HG03045 (cell line): ENCODE measurements around the gene OSBP2.

Experiments used
- ATAC-seq: cut with Tn5 transposase; IDR thresholded peaks from one replicate; pipeline ENCODE4 v1.9.1; 2021; ENCODE audit warnings: mild to moderate bottlenecking, moderate library complexity; ENCODE audit not compliant: unreplicated experiment

The OSBP2 gene

DNA sequence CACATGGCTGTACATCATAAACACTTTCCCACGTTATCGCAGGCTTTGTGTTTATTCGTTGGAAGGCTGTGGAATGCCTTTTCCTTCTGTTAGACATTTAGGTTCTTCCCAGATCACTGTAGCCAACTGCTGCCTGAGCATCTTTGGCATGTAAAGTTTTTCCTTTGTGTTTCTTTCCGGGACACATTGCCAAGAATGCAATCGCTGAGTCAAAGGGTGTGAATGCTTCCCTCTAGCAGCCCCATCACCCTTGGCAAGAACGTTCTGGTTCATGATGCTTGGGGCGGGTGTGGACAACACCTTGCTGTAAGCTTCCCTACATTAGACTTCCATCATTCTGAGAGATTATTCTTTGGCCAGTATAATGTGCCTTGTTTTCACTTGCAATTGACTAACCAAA lies 136.2 kb downstream of the OSBP2 start:
- no peak for ATAC-seq

DNA sequence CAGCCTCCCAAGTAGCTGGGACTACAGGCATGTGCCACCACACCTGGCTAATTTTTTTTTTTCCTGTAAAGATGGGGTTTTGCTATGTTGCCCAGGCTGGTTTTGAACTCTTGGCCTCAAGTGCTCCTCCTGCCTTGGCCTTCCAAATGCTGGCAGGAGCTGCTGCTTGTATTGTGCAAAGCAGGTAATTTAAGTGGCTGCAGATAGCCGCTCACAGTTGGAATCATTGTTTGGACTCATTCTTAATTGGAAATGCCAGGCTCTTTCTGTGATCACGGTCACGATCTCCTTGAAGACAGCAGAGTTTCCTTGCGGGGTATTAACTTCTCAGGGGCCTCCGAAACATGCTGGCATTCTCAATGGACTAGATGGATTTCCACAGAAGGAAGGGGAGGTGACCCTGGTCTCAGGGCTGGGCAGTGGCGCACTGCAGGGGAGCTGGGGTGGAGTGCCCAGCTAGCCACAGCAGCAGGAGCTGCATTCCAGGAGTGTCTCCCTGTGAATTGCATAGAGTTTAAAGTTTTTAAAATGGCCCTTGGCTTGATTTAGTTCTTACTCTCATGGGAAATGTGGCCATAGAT lies 137.8 kb downstream of the OSBP2 start:
- no peak for ATAC-seq

DNA sequence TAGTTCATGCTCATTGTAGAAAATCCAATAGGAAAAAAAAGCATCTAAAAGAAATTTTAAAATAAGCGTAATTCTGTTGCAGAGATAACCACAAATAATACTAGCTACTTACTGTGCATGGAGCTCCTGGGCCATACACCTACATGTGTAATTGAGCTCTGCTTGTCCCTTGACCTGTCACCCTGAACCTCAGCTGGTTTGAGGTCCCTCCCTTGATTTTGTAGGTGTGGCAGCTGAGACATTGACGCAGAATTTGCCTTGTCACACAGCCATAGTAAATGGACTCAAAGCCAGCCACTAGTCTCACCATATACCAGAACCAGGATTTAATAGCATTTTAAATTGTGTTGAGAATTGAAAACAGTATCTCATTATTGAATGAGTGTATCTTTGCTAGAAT lies 138.6 kb downstream of the OSBP2 start:
- ATAC-seq, result no peak

DNA sequence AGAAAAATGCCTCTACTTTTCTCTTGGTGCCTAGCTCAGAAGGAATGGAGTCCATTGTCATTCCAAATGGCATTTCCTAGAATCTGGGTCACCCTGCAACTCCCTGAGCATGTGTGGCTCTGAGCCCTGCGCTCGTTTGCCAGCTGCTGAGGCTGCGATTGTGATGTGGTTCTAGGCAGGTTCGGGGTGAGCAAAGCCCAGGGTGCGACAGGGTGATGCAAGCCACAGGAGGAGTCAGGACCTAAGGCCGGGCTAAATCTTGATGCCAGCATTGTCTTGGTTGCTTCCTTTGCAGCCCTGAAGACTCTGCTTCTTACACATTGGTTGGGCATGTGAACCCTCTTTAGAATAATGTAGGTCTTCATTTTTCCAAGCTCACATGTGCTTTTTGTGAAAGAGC lies 142.9 kb downstream of the OSBP2 start:
- ATAC-seq, result no peak

DNA sequence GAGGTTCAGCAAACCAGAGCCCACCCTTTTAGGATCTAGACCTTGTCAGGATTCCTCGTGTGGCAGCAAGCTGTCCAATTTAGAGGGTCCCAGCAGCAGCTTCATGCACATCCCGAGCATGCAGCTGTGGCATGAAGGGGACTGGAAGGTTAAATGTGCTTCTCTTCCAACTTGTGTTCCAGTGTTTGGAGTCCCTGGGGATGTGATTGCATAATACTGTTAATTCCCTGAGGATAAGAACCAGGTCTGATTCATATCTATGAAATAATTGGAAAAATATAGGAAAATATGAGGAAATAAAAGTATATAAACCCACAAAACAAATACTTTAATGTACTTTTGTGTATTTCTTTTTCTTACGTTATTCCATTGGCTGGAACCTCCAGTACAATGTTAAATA lies 143.4 kb downstream of the OSBP2 start:
- no peak for ATAC-seq

DNA sequence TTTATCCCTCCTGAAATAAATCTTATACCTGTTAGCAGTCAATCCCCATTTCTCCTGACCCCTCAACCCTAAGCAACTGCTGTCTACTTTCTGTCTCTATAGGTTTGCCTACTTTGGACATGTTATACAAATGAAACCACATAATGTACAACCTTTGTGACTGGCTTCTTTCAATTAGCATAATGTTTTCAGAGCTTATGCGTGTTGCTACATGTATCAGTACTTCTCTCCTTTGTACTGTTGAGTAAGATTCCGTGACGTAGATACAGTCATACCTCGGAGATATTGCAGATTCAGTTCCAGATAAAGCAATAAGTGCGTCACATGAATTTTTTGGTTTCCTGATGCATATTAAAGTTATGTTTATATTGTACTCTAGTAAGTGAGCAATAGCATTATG lies 146.6 kb downstream of the OSBP2 start:
- no peak for ATAC-seq

DNA sequence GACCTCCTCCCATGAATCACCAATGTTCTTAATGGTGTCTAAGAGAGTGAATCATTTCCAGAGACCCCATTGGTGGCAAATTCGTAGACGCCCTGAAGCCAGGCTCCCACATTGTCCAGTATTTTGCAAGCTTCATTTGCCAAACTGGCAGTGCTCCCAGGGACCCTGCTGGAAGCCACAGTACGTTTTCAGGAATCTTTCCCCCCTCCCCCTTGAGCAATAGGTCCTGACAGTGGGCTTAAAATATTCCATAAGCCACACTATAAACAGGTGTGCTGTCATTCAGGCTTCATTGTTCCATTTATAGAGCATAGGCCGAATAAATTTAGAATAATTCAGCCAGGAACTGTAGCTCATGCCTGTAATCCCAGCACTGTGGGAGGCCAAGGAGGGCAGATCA lies 148.6 kb downstream of the OSBP2 start:
- ATAC-seq, result no peak

DNA sequence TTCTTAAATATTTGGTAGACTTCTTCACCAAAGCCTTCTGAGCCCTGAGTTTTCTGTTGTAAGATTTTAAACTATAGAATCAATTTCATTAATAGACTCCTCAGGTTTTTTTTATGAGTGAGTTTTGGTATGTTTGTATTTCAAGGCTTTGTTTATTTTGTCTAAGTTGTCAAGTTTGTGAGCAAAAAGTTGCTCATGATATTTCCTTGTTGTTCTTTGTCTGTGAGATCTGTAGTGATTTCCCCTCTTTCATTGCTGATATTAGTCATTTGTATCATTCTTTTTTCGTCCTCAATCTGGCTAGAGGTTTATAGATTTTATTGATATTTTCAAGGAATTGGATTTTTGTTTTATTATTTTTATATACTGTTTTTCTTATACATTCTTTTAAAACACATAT lies 152.9 kb downstream of the OSBP2 start:
- ATAC-seq, result no peak

DNA sequence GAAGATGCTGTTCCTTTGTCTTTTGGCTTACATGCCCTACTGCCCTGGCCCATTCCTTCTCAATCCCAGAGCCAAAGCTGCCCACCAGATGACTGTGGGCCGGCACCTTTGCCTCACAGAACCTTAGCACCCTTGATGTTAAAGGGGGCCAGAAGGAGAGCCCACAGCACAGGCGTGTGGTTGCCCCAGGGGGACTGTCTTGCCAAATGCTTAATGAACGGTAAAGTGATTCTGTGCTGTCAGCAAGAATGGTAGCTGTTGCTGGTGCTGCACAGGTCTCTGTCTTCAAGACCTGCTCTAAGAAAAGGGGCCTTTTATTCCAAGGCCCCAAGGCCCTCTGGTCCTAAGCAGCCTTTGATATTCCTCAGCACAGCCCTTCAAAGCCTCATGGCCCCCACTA lies 160.6 kb downstream of the OSBP2 start:
- ATAC-seq, result no peak

DNA sequence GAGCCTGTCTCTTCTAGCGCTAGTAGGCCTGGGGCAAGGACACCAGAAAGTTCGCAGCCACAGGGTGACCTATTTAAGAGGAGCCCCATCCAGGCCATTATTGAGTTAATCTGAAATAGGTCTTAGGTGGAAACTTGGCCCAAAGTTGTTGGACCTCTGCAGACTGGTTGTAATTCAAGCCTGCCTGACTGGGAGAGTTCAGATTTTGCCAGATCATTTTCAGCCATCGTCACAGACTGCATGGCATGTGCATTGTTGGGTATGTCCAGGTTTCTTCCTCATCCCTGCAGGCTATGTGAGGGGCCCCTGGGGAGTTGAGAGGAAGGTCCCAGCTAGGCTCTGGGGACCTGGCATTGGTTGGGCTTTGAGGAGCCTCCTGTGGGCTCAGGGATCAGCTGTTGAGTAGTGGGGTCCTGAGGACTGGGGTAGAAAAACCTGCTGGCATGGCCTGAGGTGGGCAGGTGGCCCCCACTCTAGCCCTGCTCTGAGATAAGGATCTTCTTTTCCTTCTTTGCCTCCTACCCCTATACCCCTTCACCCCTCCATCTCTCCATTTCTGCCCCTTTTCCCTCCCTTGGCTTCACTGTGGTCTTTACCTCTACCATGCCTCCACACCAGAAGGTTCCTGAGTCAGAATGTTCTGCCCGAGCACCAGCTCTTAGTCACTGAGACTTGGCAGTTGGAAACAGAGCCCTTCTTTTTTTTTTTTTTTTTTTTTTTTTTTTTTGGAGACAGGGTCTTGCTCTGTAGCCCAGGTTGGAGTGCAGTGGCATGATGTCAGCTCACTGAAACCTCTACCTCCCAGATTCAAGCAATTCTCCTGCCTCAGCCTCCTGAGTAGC lies 161.2 kb downstream of the OSBP2 start:
- no peak for ATAC-seq

DNA sequence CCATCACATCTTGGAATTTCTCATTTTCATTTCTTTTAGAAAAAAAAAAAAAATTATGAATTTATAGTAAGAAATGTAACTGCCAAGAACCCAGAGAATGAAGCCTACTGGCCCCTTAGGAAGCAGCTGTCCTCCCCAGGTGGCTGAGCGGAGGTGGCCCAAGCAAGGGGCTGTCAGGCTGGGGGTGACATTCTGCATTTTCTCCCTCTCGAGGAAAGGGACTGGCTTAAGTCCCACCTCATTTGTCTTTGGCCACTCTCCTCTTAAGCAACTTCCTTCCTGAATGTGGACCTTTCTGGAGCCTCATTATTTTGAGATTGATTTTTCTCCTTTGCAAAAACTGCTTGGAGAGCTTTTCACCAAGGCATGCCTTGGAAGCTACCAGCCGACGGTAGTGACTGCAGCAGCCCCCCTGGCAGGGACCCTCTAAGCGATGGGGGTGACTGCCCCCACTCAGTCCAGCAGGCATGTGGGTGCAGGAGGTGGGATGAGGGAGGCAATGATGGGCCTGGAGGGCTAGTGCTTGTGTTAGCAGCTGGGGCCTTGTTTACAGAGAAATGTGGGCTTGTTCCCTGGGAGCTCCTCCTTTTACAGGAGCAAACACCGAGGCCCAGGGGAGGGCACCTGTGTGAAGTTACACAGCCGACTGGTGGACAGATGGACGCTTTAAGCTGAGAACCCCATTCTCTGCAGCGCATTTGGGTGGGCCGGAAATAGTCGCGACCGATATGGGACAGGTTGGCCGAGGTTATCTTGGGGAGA lies 162.2 kb downstream of the OSBP2 start:
- ATAC-seq, result no peak

DNA sequence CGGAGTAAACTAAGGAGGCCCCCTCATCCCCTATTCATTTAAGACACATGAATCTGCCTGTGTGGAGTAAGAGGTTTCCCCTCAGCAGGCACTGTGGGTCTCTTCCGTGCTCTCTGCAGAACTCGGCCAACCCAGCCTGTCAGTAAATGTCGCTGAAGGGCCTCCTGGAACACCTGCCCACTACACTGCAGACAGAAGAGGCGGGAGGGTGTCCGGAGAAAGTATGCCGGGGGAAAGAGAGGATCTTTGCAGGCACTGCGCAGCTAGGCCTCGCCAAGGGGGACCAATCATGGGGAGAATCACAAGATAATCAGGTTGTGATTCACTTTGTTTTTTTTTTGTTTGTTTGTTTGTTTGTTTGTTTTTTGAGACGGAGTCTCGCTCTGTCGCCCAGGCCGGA lies 163.1 kb downstream of the OSBP2 start:
- ATAC-seq, result no peak

DNA sequence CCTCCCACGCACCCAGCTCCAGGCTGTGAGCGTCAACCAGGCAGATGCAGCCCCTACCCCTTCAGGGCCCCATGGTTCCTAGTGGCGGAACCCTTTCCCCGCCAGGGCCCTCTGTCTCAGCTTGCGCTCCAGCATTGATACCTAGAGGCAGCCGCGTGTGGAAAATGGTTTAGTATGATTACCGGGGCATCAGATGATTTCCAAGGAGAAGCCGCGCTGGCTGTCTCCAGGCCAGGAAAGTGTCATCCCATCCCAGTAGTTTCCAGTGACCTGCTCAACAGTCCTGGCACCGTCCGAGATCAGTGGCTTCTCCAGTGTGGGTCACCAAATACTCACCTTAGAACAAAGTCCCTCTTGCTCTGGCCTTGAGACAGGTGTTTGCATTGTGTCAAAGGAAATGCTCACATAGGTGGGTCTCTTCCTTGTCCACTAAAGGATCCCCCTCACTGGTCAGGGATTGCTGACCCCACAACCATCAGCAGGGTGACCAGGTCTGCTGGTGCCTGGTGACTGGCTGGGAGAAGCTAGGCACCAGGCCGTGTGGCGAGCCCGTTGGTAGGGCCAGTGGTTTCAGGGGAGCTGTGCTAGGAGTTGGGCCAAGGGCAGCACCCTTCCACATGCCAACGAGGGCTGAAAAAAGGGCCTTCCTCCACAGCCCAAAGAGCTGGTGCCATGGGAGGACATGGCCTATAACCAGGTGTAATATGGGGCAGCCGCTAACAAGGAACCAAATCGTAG lies 164.5 kb downstream of the OSBP2 start:
- ATAC-seq, result no peak

DNA sequence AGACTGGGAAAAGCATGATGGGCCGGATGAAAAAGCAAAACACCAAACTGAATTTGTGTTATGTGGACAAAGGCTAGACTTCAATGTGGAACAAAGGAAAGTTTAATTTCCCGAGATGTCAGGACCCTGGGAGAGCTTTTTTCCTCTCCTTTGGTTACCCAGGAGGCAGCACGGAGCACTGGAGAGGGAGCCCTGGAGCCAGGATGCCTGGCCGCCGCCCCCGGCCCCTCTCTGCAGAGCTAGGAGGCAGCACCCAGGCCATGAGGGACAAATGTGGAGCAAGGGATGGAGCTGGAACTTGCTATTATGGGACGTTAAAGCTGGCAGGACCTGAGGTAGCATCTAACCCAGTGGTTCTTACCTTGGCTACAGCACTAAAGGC lies 165.0 kb downstream of the OSBP2 start:
- no peak for ATAC-seq

DNA sequence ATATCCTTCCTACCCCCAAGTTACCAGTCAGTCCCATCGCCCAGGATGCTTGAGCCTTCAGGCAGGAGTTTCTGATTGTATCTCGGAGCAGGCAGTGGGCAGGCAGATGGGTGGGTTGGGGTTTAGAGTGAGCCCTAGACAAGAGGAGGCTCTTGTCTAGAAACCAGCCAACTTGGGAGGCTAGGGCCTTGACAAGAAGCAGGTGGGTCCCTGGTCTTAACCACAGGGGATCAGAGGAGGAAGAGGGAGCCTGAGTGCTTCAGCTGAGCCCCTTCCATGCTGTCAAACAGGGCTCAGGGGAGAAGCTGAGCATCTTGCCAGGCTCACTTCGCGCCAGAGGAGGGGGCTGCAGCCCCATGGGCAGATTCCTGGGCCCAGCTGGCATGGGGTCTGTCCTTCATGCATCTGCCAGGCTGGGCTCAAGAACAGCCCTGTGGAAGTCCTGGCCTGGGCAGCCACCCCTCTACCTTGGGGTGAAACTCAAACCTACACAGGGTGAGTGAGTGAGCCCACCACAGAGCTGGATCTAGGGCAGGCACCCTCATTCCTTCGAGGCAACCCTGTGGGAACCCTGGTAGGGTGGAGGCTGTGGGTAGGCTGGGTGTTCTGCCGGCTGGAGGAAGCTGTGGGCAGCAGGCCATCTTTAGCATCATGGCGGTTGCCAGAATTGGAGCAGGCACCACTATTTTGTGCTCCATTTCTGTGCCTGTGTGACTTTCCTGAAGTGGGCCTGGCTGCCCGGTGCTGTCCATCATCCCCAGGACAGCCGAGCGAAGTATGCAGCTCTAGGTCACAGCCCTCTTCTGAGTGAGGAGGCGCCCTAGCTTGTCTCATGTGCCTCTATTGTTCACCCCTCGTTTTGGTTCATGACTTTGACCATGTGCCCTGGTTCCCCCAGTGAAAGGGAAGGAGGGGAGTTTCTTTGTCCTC lies 165.8 kb downstream of the OSBP2 start:
- ATAC-seq, result no peak

DNA sequence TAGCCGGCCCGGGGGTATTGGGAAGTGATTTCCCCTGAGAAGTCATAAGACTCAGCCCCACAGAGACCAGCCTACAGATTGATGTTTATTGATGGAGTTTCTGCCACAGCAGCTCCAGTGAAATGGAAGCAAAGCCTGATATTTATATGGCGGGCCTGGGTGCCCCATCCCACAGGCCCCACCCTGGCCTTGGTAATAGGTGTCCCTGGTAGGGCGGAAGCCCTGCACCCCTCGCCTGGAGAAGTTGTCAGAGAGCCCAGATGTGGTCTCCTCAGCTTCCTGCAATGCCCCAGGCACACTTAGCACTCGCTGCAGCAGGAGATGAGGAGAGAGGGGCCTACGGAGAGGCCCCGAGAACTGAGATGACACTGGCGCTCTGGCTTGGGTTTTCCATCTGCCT lies 166.5 kb downstream of the OSBP2 start:
- ATAC-seq, result no peak

DNA sequence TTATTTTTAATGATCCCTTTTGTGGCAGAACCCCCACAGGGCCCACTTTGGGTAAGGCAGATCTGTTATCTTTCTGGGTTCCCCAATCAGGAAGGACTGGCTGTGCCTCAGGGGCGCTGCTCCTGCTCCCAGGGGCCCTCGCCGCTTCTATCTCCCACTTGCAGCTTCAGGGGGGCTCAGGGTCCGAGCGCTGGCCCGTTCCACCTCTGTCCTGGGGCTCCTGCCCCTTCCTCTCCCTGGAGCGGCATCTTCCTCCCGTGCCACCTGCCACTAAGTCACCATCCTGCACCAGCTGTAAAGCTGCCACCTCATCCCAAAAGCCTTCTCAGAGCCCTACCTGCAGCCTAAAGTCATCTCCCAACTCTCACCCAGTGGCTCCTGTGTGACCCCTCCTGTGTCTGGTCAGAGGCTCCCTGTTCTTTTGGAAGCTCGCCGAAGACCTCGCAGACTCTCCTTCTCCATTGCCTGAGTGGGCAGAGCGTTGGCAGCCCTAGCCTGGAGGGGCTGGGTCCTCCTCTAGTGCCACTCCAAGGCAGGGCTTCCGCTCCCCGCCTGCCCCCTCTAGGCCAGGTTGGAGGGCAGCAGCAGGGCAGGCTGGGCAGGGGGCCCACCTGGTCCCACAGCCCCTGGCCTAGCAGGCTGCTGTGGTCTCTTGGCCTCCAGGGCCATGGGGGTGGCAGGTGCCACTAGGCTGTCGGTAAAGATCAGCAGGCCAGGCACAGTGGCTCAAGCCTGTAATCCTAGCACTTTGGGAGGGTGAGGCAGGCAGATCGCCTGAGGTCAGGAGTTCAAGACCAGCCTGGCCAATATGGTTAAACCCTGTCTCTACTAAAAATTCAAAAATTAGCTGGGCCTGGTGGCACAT lies 167.2 kb downstream of the OSBP2 start:
- no peak for ATAC-seq

DNA sequence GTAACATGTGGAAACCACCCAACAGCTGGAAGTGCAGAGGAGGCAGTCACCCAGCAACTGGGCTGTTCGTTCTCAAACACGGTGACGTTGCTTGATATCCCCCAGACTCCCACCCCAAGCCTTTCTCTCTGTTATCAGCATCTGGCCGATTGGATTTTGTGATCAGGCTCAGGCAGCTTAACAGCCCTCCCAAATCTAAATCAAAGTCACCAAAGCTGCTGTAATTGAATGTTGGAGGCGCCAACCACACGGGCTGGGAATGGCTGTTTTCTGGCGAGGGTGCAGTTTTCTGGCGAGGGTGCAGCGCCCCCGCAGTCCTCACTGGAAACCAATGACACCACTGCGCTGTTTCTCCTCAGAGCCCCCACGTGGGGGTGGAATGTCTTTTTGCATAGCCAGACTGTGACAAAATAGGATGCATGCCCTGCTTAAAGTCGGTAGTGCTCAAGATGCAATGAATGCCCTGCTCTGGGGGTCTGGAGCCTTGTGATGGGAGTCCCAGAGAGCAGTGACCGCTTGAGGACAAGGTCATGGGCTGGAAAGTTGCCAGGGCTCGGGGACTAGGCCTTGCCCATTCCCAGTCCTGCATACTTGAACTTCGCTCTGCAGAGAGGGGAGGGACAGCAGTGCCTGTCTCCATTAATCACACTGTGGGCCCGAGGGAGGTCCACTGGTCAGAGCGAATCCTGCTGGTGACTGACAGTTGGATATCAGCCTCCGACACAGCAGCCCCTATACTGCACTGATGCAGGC lies 168.6 kb downstream of the OSBP2 start:
- no peak for ATAC-seq
